HG02759 (cell line): ENCODE data around the gene GLIPR2.
"Not testable (repeated sequence)": the region's sequence is repeated elsewhere in the genome, so short reads cannot be mapped to it uniquely, and the experiment has no call there.

ENCODE experiments used
- ATAC-seq: cut with Tn5 transposase; IDR thresholded peaks from one replicate; pipeline ENCODE4 v1.9.1; 2021; ENCODE audit warnings: mild to moderate bottlenecking, moderate library complexity; ENCODE audit not compliant: unreplicated experiment

The GLIPR2 gene

DNA sequence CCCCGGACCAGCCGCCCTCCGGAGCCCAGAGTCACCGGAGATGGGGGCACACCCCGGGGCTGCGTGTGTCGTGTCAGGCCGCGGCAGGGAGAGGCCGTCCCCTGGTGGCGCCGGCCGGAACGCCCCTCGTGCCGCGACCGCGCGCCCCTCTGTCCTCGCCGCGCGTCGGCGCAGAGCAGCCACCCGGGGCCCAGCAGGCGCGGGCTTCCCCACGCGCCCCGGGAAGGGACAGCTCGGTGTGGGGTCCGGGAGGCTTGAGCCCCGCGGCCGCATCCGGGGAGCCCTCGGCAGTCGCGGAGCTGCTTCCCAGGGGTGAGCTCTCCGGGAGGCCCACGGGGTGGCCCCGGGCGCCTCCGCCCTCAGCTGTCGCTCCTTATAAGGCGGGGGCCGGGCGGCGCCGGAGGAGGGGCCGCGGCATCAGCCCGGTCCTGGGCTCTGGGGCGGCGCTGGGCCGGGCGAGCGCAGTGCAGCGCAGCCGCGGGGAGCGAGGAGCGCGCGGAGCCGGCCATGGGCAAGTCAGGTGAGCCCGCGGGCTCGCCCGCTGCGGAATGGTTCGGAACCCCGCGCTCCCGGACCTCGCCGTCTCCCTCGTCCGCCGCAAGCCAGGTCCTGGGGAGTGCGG lies at the start of gene GLIPR2:
Gene GLIPR2 (plus strand): TSS at position 462 of the 622 bp plus-strand sequence. CDS start 46 bp downstream, at position 508.
- ATAC-seq = peak; percentile 97

DNA sequence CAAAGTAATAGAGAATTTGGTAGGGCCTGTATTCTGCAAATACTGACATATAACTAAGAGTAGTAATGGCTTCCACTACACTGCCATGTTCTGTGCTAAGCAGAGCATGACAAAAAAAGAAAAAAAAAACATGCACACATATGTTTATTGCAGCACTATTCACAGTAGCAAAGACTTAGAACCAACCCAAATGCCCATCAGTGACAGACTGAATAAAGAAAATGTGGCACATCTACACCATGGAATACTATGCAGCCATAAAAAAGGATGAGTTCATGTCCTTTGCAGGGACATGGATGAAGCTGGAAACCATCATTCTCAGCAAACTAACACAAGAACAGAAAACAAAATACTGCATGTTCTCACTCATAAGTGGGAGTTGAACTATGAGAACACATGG lies 49.5 kb upstream of the GLIPR2 start:
- ATAC-seq = not testable (repeated sequence)

DNA sequence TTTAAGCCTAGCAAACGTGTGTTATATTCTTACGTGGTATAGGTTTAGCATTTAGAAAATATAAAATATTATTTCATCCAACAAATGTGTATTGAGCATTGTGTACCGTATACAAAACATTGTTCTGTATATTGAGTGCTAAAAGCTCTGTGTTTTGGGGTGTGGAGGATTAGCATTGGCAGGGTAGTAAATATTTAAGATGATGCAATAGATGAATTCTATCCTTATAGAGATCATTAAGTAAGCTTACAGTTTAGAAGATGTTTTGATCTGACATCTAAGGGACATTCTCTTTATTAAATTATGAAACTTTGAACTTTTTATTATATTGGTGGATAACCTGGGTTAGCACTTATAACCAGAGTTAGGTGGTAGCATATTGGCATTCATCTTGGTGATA lies 48.5 kb upstream of the GLIPR2 start:
- ATAC-seq = no peak

- ATAC-seq = no peak
Observed at GRCh38 chr9:36091026-36091953, 45.2 kb upstream of the GLIPR2 start.

- no peak for ATAC-seq
Observed at GRCh38 chr9:36092014-36092413, 44.5 kb upstream of the GLIPR2 start.

DNA sequence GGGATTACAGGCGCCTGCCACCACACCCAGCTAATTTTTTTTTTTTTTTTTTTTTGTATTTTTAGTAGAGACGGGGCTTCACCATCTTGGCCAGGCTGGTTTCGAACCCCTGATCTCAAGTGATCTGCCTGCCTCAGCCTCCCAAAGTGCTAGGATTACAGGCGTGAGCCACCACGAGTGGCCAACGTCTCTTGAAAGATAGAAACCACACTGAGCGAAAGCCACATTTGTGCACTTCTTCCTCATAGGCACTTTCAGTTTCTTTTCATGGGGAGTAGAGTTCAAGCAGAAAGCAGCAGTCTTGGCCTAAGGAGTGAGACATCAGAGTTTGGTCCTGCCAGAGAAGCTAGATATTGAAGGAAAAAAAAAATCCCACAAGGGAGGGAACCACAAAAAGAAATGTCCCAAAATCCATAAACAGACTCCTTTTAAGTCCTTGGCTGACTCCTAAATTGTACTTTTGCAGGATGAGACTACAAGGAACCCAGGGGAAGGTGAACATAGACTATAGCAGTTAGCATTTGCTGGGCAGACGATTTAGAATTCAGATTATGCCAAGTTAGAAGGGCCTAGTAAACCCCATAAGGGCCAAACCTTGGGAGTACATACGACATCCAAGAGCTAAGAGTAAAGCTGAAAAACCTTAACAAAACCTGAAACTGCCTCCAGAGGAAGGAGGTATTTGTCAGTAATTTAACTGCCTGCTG lies 43.9 kb upstream of the GLIPR2 start:
- peak; percentile 86 for ATAC-seq

GRCh38 chr9:36093384-36093783 lies 43.1 kb upstream of the GLIPR2 start:
- no peak for ATAC-seq

- ATAC-seq = no peak
Observed at GRCh38 chr9:36099718-36100117, 36.8 kb upstream of the GLIPR2 start.

DNA sequence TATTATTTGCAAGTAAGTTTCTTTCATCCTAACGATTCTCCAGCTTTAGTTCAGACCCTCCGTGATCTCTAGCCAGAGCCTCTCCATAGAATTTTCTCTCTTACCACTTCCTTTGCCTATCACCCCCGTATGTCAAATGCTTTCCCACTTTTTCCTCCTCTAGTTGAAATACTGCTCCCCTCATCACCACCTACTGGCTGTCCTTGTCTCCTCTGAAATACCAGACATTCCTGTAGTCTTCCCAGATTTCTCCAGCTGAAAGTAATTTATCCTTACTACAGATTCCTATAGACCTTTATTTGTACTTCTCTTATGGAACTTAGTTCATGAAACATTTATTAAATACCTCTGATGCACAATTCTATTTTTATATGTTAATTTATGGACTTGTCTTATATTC lies 36.0 kb upstream of the GLIPR2 start:
- ATAC-seq = no peak

GRCh38 chr9:36101916-36102741 lies 34.4 kb upstream of the GLIPR2 start:
- no peak for ATAC-seq

DNA sequence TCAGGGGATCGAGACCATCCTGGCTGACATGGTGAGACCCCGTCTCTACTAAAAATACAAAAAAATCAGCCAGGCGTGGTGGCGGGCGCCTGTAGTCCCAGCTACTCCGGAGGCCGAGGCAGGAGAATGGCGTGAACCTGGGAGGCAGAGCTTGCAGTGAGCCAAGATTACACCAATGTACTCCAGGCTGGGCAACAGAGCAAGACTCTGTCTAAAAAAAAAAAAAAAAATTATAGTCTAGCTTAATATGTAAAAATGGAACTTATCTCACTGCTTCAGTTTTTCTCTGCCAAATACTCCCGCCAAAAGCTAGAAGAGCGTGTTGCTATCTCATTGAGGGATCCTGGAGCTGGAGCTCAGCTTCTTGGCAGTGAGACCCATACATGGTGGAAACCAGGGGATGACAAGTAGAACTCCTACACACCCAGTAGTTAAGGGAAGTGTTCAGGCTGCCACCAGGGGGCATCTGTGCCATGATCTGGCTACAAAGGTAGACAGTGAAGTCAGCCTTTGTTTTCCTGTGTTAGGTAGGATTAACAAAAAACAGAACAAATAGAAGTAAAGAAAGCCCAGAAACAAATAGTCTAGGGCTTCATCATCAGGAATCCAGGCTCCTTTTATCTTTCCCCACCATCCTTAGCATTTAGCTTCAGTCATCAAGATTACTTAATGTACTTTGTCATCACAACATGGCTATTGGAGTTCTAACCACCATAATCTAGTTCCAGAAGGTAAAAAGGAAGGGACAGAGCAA lies 33.6 kb upstream of the GLIPR2 start:
- peak; percentile 71 for ATAC-seq

DNA sequence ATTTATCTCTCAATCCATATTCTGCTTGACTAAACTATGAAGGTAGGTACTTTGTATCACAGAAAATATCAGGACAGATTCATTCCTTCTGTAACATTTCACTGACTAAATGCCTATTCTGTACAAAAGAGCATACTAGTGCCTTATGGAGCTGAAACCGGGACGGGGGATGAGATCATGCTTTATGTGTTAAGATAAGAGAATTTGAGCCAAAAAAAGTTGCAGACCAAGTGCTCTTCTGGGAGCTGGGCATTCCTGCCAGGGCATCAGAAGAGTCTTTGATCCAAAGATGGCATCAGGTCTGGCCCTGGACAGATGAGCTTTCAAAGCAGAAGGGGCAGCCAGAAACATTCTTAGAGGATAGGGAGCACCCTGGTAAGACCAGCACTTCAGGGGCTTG lies 27.5 kb upstream of the GLIPR2 start:
- no peak for ATAC-seq

- no peak for ATAC-seq
Observed at GRCh38 chr9:36110434-36110833, 26.1 kb upstream of the GLIPR2 start.

- no peak for ATAC-seq
Observed at GRCh38 chr9:36112516-36112915, 24.0 kb upstream of the GLIPR2 start.

- no peak for ATAC-seq
Observed at GRCh38 chr9:36113999-36114398, 22.5 kb upstream of the GLIPR2 start.

DNA sequence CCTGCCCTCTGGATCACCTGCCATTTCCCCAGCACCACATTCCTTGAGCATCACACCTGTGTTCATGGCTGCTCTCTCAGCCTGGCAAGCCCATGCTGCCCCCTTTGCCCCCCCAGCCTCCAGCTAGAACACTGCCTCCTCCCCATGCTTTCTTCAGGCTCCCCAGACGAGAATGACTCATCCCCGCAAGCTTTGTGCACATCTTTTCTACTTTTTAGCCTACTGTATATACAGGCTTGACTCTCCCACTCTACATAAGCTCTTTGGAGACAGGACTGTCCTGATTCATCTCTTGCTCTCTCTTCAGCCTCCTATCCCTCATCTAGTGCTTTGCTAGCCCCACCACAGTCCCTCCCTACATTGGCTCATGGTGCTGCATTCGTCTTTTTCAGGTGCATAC lies 19.9 kb upstream of the GLIPR2 start:
- no peak for ATAC-seq

GRCh38 chr9:36118201-36118600 lies 18.3 kb upstream of the GLIPR2 start:
- no peak for ATAC-seq

- ATAC-seq = no peak
Observed at GRCh38 chr9:36118706-36119105, 17.8 kb upstream of the GLIPR2 start.

GRCh38 chr9:36119476-36119875 lies 17.1 kb upstream of the GLIPR2 start:
- no peak for ATAC-seq

DNA sequence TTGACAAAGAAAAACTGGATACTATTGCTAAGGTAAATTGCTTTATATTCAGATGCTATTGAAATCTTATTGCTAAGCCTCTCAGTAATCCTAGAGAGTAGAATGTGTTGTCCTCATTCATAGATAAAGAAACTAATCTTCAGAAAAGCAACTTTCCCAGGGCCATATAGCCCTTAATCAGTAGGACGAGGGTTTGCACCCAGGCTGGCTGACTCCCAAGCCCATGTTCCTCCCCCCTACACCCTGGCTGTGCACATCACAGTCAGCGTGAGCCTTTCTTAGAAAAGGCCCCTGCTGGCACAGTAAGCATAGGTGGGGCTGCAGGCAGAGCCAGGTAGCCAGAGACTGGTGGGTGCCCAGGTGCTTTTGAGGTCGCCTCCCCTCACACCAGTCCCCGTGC lies 15.8 kb upstream of the GLIPR2 start:
- ATAC-seq = no peak
